GM18519 (cell line): ENCODE results near the gene ACOT13.
"Not testable (repeated sequence)": the region's sequence is repeated elsewhere in the genome, so short reads cannot be mapped to it uniquely, and the experiment has no call there.

Experiments
- ATAC-seq: cut with Tn5 transposase; IDR thresholded peaks from one replicate; pipeline ENCODE4 v1.9.1; 2021; ENCODE audit warnings: mild to moderate bottlenecking, moderate library complexity; ENCODE audit not compliant: unreplicated experiment, low FRiP score

The ACOT13 gene

DNA sequence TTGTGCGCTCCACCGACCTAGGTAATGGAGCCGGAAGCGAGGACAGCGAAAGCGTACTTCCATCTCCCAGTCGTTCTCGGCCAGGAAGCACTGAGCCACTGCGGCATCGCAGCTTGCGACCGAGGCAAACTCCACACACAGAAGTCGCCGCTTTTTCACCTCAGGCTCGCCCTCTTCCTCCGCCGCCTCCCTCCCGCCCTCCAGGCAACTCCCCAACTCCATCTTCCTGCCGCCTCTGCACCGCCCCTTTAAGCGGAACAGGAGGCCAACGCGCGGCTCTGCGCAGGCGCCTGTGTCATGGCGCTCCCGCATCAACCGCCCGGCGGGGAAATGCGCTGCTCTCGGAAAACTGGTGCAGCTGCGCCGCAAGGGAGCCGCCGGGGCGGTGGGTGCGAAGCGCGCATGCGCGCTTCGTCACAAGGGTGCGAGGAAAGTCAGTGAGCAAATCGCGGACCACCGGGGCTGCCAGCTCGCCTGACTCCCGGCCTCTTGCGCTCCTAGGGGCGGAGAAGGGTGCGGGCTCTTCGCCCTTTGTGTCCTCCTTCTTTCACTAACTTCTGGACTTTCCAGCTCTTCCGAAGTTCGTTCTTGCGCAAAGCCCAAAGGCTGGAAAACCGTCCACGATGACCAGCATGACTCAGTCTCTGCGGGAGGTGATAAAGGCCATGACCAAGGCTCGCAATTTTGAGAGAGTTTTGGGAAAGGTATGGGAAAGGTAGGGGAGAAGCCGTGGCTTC, at the start of gene ACOT13, which contains the start of gene TDP2:
Gene ACOT13, plus strand, starts transcription at position 437 of the 737 bp plus-strand sequence. Its CDS starts 187 bp downstream, at position 624.
Gene TDP2, minus strand, starts transcription at position 259 of the 737 bp plus-strand sequence. Its CDS starts 37 bp downstream, at position 222.
- ATAC-seq: peak; percentile 93

DNA sequence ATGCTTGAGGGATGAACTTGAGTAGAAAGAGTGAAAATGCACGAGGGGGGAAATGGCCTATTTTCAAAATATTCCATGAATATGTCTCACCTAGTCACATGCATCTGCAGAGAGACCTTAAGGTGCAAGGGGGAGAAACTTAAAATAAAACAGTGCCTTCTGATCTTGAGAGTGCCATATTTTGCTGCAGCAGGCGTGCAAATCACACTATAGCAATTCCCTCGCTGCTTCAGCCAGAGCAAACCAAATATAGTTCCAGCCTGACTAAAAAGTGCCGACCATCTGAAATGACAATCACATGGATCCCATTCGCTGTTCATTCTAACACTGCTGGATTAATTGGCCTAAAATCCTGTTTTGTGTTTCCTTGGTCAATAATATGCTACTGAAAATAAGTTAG, 47.2 kb upstream of the ACOT13 start:
- no peak for ATAC-seq

DNA sequence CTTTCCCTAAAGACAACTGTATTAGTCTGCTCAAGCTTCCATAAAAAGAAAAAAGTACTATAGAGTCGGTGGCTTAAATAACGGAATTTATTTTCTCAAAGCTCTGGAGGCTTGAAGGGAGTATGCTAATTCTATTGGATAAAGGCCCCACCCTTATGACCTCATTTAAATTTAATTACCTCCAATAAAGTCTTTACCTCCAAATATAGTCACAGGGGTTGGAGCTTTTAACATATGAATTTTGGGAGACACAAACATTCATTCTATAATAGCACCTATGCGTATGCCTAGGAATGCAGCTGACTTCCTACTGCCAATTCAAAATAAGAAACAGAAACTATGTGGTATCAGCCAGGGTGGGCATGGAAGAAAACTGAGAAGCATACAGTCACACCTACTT, 46.2 kb upstream of the ACOT13 start:
- no peak for ATAC-seq

DNA sequence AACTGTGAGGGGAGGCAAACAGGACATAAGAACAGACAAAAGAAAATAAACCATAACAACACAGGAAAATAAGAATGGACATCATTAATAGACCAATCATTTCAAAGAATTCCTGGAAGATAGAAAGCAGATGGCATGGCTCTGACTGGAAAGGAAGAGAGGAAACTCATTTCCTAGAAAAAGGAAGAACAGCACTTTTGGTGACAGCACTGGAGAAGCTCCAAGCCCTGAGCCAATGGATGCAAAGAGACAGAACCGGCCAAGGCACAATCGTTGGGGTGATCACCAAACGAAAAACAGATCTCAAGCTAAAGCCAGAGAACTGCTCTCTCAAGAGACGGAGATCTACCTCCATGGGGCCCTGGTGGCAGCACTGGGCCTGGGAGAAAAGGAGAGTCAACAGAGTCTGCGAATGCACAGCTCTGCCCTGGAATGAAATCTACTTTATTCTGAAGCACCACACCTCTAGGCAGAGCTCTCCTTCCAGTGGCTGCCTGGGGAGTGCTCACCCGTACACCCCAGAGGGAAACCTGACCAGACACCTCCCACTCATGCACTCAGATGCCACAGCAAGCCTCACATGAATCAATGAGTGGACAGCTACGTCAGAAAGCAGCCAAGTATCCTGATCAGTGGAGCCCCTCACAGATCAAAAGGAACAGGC, 45.1 kb upstream of the ACOT13 start:
- ATAC-seq: no peak

DNA sequence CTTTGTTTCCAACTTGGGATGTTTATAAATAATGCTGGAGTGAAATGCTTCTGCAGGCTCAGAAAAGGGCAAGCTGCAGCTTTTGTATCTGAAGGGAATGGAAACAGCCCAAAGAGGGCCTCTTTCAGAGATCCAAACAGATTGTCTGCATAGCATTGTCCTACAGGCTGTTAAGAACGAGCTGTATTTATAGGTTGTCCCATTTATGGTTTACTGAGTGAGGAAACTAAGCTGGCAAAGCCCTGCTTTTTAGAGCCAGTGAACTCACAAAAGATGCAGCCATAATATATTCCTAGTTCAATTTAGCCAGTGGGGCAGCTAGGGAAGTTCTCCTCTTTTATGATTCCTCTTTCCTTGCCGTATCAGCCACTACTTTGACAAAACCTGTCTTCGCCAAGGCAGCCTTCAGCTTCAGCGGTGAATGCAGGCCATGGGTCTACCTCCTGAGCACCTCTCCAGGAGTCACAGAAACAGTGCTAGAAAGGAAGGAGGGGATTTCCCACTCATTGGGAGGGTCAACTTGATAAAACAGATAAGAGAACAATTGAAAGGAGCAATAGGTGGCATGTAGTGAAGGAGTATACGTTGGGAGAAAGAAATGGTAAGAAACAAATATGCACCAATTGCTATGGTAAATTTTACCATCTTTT, 35.9 kb upstream of the ACOT13 start:
- ATAC-seq: no peak

DNA sequence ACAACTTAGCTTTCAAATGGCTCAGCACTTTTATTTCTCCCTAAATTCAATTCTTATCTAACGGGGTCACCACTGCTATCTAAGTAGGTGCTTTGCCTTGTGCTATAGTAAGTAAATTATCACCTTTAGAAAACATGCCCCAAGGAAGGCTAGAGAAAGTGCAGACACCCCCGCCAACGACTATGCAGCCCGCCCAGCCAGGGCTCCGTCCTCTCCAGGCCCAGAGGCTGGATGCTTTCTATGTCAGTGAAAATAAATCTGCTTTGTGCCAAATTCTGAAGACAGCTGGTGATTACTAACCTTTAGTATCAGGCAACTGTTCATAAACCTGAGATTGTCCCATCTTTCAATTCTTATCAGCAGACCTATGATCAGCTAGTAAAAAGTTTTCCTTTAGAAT, 35.2 kb upstream of the ACOT13 start:
- ATAC-seq: no peak

DNA sequence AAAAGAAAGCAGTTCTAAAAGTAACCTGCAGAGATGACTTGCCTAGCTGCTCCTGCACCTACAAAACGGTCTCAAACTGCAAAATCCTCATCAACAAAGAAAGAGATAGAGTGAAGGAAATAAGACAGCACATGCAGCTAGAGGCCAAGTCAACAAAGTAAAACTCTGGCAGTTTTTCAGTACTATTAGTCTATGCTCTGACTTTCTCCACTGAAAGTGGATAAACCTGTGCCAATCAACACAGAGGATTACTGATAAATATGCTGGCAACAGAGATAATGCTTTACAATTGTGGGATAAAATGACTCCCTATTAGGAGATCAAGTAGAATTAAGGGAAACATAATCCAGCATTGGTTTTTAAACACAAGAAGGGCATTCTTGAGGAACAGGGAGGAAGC, 34.3 kb upstream of the ACOT13 start:
- ATAC-seq: no peak

DNA sequence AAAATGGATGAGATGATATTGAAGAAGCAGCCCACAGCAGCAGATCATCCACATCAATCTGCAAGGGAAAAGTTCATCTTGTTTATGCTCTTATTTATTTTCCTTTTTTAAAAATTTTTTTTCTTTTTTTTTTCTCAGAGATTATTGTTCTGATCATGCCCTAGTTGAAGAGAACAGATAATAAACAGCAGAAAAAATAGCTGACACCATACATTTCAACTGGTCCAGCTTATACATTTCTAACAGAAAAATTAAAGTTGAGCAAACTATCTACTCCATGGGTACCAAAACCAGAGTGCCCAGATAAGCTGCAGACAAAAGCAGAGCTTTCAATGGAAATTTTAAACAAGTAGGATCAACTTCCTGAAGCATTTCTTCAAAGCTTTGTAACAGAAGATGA, 30.2 kb upstream of the ACOT13 start:
- no peak for ATAC-seq

DNA sequence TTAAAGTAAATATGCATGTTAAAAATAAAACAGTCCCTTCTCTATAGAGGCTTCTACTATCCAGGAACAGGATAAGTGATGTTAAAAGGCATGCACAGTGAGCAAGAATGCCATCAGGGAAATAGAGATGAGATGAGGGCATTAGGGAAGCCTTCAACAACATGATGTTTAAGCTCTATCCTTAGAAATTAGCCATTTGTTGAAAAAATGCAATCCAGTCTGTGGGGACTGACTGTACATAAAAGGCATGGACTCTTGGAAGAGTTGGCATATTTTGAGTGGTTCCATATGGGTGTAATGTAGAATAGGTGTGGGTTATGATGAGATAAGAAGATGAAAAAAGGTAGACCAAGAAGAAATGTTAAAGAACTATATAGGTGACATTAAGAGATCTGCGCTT, 26.7 kb upstream of the ACOT13 start:
- no peak for ATAC-seq

DNA sequence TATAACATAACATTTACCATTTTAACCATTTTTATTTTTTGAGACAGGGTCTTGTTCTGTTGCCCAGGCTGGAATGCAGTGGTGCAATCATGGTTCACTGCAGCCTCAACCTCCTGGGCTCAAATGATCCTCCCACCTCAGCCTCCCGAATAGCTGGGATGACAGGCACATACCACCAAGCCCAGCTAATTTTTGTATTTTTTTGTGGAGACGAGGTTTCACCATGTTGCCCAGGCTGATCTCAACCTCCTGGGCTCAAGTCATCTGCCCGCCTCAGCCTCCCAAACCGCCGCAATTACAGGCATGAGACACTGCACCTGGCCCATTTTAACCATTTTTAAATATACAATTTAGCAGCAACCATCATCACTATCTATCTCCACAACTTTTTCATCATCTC, 26.2 kb upstream of the ACOT13 start:
- ATAC-seq: not testable (repeated sequence)

DNA sequence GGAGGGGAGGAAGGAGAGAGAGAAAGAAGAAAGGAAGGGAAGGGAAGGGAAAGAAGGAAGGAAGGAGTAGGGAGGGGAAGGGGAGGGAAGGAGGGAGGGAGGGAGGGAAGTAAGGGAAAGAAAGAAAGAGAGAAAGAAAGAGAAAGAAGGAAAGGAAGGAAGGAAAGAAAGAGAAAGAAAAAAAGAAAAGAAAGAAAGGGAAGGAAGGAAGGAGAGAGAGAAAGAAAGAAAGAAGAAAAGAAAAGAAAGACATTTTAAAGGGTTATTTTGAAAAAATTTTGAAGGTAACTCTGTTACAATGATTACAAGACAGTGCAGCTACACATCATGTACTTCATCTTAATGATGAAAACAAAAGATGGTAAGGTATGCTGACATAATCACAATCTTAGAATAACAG, 24.8 kb upstream of the ACOT13 start:
- ATAC-seq: no peak

DNA sequence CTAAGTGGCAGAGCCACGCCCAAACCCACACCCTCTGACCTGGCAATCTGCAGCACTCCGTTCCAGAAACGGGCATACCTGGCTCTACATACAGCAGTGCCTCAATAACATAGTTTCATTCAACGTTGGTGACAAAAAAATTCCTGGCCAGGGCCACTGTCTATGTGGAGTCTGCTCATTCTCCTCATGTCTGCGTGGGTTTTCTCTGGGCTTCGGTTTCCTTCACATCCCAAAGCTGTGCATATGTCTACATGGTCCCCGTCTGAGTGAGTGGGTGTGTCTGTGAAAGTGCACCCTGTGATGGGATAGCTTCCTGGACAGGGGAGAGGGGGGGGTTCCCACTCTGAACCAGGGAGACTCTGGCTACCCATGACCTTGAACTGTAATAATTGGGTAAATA, 23.0 kb upstream of the ACOT13 start:
- ATAC-seq: no peak

DNA sequence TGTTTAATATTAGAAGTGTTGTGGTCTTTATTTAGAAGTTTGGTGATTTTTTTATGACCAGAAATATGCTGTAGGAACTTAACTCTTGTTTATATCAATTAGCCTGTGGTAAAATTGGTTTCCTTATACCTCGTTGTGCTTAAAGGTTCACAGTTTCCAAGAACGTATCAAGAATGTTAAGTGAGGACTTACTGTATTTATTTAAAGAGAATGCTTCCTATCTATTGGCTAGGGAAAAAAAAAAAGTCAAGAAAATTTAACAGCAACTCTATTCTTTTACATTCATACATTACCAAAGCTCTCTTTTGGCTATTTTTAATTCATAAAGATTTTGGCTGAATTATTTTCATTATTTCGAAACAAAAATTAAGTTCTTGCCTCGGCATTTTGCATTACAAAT, 22.5 kb upstream of the ACOT13 start:
- ATAC-seq: no peak

DNA sequence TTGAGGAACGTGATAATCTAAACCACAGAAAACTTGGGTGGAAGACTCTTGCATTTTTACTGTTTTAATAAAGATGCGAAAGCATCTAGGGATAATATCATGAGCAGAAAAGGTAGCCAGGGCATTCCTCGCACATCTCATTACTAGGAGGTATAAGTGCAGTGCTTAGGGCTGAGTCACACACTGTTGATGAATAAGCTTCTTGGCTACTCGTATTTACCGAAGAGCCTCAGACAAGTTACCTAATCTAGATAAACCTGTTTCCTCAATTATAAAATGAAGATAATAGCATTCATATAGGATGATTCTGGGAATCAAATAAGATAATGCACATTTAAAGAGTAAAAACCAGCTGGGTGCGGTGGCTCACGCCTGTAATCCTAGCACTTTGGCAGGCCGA, 20.1 kb upstream of the ACOT13 start:
- ATAC-seq: no peak

DNA sequence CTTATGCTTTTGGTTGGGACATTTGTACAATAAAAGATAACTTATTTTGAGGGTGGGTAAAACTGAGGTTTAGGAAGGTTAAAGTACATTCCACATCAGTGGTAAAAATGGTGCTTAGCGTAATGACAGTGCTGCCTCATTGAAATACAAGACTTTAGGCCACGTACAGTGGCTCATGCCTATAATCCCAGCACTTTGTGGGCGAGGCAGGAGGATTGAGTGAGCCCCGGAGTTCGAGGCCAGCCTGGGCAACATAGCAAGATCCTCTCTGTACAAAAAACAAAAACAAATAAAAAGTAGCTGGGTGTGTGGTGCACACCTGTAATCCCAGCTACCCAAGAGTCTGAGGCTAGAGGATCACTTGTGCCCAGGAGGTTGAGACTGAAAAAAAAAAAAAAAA, 18.6 kb upstream of the ACOT13 start:
- no peak for ATAC-seq

DNA sequence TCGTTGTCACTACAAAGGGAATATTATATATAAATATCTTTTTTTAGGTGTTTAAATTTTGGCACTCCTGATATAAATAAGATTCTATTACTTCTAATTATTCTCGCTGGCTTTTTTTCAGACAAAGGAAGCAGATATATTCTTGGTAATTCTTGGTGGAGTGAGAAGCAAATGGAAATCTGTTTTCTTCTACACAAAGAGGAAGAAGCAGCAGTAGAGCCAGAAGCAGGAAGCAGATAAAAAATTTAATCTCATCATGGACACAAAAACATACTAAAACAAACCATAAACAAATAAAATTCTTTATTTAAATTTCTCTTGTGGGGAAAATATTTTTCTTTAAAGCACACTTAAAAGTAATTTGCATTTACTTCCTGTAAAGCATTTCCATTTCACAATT, 17.2 kb upstream of the ACOT13 start:
- no peak for ATAC-seq

DNA sequence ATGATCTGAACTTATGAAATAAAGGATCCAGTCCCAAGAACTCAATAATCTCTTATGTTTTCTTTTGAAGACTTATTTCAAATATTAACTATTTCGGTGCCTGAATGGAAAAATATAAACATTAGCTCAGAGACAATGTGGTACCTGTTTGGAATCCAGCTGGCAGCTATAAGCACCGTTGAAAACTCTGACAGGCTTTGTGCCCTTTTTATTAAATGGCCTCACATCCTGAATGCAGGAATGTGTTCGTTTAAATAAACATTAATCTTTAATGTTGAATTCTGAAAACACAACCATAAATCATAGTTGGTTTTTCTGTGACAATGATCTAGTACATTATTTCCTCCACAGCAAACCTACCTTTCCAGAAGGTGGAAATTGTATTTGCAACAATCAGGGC, 16.5 kb upstream of the ACOT13 start:
- no peak for ATAC-seq

DNA sequence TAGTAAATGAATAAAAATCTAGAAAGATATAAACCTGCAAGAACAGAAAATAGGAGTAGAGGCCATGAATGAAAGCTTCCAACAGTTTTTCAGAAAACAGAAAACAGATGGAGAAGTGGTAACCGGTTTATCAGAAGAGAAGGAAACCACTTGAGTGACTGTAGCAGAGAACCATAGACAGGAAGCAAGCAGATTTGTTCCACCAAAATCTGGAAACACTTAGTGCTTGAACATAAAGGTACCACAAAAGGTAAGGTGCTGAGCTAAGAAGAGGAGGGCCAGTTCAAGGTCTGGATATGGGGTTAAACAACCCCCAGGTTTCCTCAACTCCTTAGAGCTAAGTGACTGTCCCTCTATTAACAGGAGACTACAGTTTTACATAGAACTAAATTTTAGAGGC, 11.7 kb upstream of the ACOT13 start:
- ATAC-seq: no peak

DNA sequence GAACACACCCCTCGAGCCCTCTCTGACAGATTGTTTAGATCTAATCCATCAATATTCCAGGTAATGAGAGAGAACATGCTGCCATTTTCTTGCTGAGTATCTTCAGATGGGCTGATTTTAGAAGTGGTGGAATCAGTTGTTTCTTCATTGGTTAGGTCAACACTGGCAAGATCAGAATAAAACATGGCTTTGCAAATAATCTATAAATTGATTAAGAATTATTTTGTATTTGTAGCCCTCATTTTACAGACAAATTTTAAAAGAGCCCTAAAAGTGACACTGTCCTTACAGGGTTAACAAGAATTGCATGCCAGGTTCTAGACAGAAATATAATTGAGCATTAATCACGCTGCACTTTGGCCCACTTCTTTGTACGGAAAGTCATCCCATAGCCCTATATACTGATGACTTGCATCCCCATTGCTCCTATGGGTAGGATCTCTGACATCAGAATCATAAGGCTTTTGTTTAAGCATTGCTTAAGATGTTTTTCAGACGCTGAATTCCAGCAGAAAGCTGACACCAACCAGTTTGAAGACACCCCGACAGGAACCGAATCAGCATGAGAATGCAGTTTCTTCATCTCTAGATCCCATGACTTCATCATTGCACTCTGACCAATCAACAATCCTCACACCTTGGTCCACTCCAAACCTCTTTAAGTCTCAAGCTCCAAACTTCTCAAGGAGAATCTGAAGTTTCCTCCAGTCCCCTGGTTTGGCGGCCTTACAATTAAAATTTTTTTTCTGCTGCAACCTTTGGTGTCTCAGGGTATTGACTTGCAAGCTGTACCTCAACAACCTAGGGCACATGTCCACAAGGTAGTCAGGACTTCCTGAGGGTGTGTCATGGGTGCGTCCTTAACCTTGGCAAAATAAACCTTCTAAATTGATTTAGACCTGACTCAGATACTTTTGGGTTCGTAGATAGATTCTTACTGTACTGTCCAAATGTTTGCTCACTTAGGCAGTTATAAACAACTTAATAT, 8.0 kb upstream of the ACOT13 start:
- ATAC-seq: no peak

DNA sequence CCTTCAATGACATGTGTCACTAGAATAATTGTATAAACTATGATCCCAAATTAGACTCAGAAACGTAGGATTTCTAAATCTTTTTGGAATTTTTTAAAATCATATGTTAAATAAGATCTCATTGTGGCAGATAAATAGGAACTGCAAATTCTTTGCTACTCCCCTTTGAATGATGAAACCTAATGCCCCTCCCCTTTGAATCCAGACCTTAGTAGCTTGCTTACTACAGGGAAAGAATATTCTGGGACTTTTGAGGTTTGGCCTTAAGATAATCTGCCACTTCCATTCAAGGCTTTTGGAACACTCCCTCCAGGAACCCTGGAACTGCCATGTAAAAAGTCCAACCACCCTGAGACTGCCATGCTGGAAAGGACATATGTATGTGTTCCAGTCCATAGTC, 7.3 kb upstream of the ACOT13 start:
- ATAC-seq: no peak

DNA sequence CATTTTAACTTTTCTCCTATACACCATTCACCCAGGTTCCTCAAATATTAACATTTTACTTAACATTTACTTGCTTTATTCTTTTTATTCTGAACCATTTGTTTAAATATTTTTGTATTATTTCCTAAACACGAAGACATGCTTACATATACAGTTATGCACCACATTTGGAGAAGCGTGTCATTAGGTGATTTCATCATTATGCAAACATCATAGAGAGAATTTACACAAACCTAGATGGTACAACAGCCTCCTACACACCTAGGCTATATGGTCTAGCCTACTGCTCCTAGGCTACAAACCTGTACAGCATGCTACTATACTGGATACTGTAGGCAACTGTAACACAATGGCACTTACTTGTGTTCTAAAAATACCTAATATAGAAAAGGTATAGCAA, 6.8 kb upstream of the ACOT13 start:
- ATAC-seq: no peak
